Mesenchymal stem cell (in vitro differentiated cells and primary cell): ENCODE measurements around the gene UNKL.

Source experiments
- DNase-seq: peaks from one replicate; pipeline ENCODE4 v3.0.0-alpha.2; 2013
- H2AFZ ChIP-seq: one replicate; pipeline ENCODE4 v1.6.1; 2013; ENCODE audit warnings: low read depth, mild to moderate bottlenecking, control low read depth, inconsistent platforms, low read length, moderate library complexity
- H2AK5ac ChIP-seq: 2 replicates; pipeline ENCODE4 v1.6.1; 2013; ENCODE audit warnings: low read length, moderate library complexity, mild to moderate bottlenecking, inconsistent platforms; ENCODE audit not compliant: severe bottlenecking
- H2BK120ac ChIP-seq: one replicate; pipeline ENCODE4 v1.6.1; 2013; ENCODE audit warnings: low read depth, mild to moderate bottlenecking, inconsistent platforms, low read length, moderate library complexity
- H2BK12ac ChIP-seq, 2 experiments: one replicate each; pipeline ENCODE4 v1.6.1; 2013; ENCODE audit warnings: inconsistent platforms in 2 of 2, low read length in 2 of 2, mild to moderate bottlenecking in 2 of 2, moderate library complexity in 2 of 2, control low read depth in 1 of 2
- H2BK15ac ChIP-seq: one replicate; pipeline ENCODE4 v1.6.1; 2013; ENCODE audit warnings: mild to moderate bottlenecking, low read depth, inconsistent platforms; ENCODE audit not compliant: poor library complexity, severe bottlenecking
- H2BK5ac ChIP-seq: 2 replicates; pipeline ENCODE4 v1.6.1; 2013; ENCODE audit warnings: low read depth, mild to moderate bottlenecking, low read length, control low read depth, inconsistent platforms; ENCODE audit not compliant: poor library complexity, severe bottlenecking
- H3K14ac ChIP-seq, 2 experiments: one replicate each; pipeline ENCODE4 v1.6.1; 2013; ENCODE audit warnings: inconsistent platforms in 2 of 2, low read length in 2 of 2, control low read depth in 1 of 2, mild to moderate bottlenecking in 1 of 2, moderate library complexity in 1 of 2
- H3K18ac ChIP-seq, 2 experiments: one replicate each; pipeline ENCODE4 v1.6.1; 2013; ENCODE audit warnings: inconsistent platforms in 2 of 2, low read length in 2 of 2, control low read depth in 1 of 2, low read depth in 1 of 2, mild to moderate bottlenecking in 1 of 2
- H3K23ac ChIP-seq, 2 experiments: one replicate each; pipeline ENCODE4 v1.6.1; 2013; ENCODE audit warnings: inconsistent platforms in 2 of 2, low read length in 2 of 2, mild to moderate bottlenecking in 2 of 2, moderate library complexity in 2 of 2, control low read depth in 1 of 2
- H3K27ac ChIP-seq: 2 replicates; pipeline ENCODE4 v1.5.1; 2013; ENCODE audit warnings: mild to moderate bottlenecking, moderate library complexity, low read length, control low read depth, inconsistent platforms; ENCODE audit not compliant: poor library complexity, severe bottlenecking
- H3K27me3 ChIP-seq, 2 experiments: 2 replicates each; pipeline versions ENCODE4 v1.6.1 to v1.7.0; 2013; ENCODE audit warnings: low read length in 2 of 2, mild to moderate bottlenecking in 2 of 2, moderate library complexity in 2 of 2, control low read depth in 1 of 2, inconsistent platforms in 1 of 2; ENCODE audit not compliant: control insufficient read depth in 1 of 2, insufficient read depth in 1 of 2
- H3K36me3 ChIP-seq, 2 experiments: 2 replicates each; pipeline versions ENCODE4 v1.6.1 to v1.7.0; 2013; ENCODE audit warnings: low read length in 2 of 2, control low read depth in 1 of 2, inconsistent platforms in 1 of 2, low read depth in 1 of 2, mild to moderate bottlenecking in 1 of 2; ENCODE audit not compliant: insufficient read depth in 2 of 2, control insufficient read depth in 1 of 2
- H3K4ac ChIP-seq, 2 experiments: one replicate each; pipeline ENCODE4 v1.6.1; 2013; ENCODE audit warnings: inconsistent platforms in 2 of 2, low read length in 2 of 2, mild to moderate bottlenecking in 2 of 2, moderate library complexity in 2 of 2, control low read depth in 1 of 2, low read depth in 1 of 2
- H3K4me1 ChIP-seq: 2 replicates; pipeline ENCODE4 v1.6.1; 2013; ENCODE audit warnings: low read depth, low read length, control low read depth; ENCODE audit not compliant: control insufficient read depth, insufficient read depth
- H3K4me2 ChIP-seq: 2 replicates; pipeline ENCODE4 v1.6.1; 2013; ENCODE audit warnings: low read length, mild to moderate bottlenecking, inconsistent platforms; ENCODE audit not compliant: poor library complexity, severe bottlenecking
- H3K4me3 ChIP-seq, 2 experiments: 2 replicates each; pipeline versions ENCODE4 v1.5.1 to v1.7.0; 2013; ENCODE audit warnings: low read length in 2 of 2, mild to moderate bottlenecking in 2 of 2, control low read depth in 1 of 2, low read depth in 1 of 2; ENCODE audit not compliant: insufficient read depth in 1 of 2
- H3K79me1 ChIP-seq: replicated peaks from 2 replicates; pipeline ENCODE4 v1.6.1; 2013; ENCODE audit warnings: mild to moderate bottlenecking, control low read depth, low read length, inconsistent platforms; ENCODE audit not compliant: poor library complexity, severe bottlenecking
- H3K9ac ChIP-seq: 2 replicates; pipeline ENCODE4 v1.7.0; 2013; ENCODE audit warnings: mild to moderate bottlenecking, low read length, moderate library complexity
- H3K9me3 ChIP-seq: 2 replicates; pipeline ENCODE4 v1.7.0; 2013; ENCODE audit warnings: mild to moderate bottlenecking, low read length; ENCODE audit not compliant: control insufficient read depth
- H4K8ac ChIP-seq: one replicate; pipeline ENCODE4 v1.6.1; 2013; ENCODE audit warnings: inconsistent platforms, mild to moderate bottlenecking, low read length, moderate library complexity
- H4K91ac ChIP-seq: one replicate; pipeline ENCODE4 v1.6.1; 2013; ENCODE audit warnings: mild to moderate bottlenecking, low read length, inconsistent platforms
- WGBS: methylation state at CpG from one replicate; pipeline ENCODE4 v1.1.7; 2013; ENCODE audit warnings: mixed read lengths; 5-methylcytosine and 5-hydroxymethylcytosine counted together

Gene UNKL

DNA sequence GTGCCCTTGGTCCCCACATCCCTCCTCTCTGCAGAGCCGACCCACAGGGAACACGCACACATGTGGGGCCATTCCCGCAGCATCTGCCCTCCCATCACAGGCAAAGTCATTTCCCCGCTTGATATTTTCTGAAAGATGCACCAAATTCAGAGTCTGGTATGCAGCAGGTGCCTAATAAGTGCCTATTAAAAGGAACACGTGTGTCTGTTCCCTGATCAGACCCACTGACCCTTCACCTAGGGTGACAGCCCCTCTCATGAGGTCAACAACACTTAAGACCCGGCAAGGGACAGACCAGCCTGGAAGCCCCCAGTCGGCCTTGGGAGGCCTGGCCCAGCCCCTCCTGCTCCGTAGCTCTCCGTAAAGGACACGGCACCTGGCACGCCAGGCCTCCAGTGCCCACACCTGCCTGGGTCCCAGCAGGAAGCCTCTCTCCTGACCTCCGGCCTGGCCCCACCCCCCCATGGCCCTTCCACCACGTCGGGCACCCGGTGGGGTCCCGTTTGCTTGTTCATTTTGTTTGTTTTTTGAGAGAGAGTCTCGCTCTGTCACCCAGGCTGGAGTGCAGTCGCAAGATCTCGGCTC lies 20.0 kb downstream of the UNKL start:
- H3K23ac ChIP-seq, result no peak overlapping the region
- no peak overlapping the region for H3K9ac ChIP-seq
- H3K27ac ChIP-seq, result no peak overlapping the region
- H2BK5ac ChIP-seq, result no peak overlapping the region
- H2BK120ac ChIP-seq, result no peak overlapping the region
- WGBS, result 91% methylated on average over 19 of the region's 19 CpGs
- H3K4me2 ChIP-seq, result no peak overlapping the region
- no peak overlapping the region for H3K18ac ChIP-seq
- H3K27me3 ChIP-seq, result no peaks in the 10 kb centered on the region
- H2BK15ac ChIP-seq, result no peak overlapping the region
- H3K4ac ChIP-seq, result no peak overlapping the region
- no peak overlapping the region for H2BK12ac ChIP-seq
- no peak overlapping the region for H2AFZ ChIP-seq
- no peak overlapping the region for H3K4me3 ChIP-seq
- H4K91ac ChIP-seq, result no peak overlapping the region
- no peaks in the 10 kb centered on the region for H3K9me3 ChIP-seq
- H3K79me1 ChIP-seq, result no peaks in the 10 kb centered on the region
- no peak overlapping the region for H2AK5ac ChIP-seq
- peaks cover 2% of the 10 kb centered on the region for H3K4me1 ChIP-seq
- H3K14ac ChIP-seq, result no peak overlapping the region
- peaks cover 62 to 63% of the 10 kb centered on the region in 2 experiments for H3K36me3 ChIP-seq
- H4K8ac ChIP-seq, result no peak overlapping the region
- DNase-seq, result no peak

DNA sequence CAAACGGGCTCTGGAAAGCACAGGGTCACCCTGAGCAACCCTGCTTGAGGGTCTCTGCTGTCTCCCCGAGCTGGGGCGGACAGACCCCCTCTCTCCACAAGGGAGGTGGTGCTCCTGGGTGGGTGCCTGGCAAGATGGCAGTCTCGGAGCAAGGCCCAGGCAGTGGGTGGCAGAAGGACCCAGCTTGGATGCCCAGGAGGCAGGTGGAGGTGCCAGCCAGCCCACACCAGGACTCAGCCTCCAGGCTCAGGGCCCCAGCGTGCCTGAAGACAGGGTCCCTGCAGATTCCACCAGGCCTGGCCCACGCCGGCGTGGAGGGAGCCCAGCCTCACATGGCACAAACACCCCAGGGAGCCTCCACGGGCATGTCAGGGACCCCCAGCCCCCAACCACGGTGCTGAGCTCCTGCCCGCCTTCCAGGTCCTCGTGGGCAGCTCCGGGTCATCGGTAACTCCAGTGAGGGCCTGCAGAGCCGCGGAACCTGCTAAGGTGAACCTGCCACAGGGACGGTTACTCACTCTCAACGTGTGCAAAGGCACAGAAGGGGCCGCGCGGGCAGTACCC lies 20.8 kb downstream of the UNKL start:
- H3K4me1 ChIP-seq, result peaks cover 2% of the 10 kb centered on the region
- no peak for DNase-seq
- no peak overlapping the region for H3K27ac ChIP-seq
- H2BK5ac ChIP-seq, result no peak overlapping the region
- no peak overlapping the region for H3K23ac ChIP-seq
- H3K4me2 ChIP-seq, result no peak overlapping the region
- no peak overlapping the region for H4K8ac ChIP-seq
- no peak overlapping the region for H2AFZ ChIP-seq
- no peak overlapping the region for H4K91ac ChIP-seq
- H2BK120ac ChIP-seq, result no peak overlapping the region
- H3K14ac ChIP-seq, result no peak overlapping the region
- H3K4ac ChIP-seq, result no peak overlapping the region
- 96% methylated on average over 21 of the region's 21 CpGs for WGBS
- no peak overlapping the region for H2BK12ac ChIP-seq
- no peak overlapping the region for H3K4me3 ChIP-seq
- no peak overlapping the region for H3K18ac ChIP-seq
- H3K9me3 ChIP-seq, result no peaks in the 10 kb centered on the region
- no peaks in the 10 kb centered on the region for H3K79me1 ChIP-seq
- H3K9ac ChIP-seq, result no peak overlapping the region
- H2BK15ac ChIP-seq, result no peak overlapping the region
- no peaks in the 10 kb centered on the region for H3K27me3 ChIP-seq
- no peak overlapping the region for H2AK5ac ChIP-seq
- peaks cover 54 to 61% of the 10 kb centered on the region in 2 experiments for H3K36me3 ChIP-seq

DNA sequence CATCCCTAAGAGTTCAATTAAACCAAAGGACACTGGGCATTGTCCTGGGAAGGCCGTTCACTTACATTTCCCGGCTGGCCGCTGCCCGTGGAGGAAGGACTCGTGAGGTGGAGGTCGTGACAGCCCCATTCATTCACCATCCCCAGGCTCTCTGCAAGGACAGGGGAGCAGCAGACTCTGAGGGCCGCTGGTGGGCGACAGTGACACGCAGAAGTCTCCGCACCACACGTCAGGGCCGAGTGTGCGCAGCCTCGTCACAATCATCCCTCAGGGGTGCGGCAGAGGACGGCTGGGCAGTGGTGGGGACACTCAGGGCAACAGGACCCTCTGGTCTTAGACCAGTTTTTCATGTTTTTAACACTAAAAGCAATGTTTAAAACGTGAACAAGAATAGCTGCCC lies 21.7 kb downstream of the UNKL start:
- no peak for DNase-seq
- H2BK15ac ChIP-seq, result no peak overlapping the region

DNA sequence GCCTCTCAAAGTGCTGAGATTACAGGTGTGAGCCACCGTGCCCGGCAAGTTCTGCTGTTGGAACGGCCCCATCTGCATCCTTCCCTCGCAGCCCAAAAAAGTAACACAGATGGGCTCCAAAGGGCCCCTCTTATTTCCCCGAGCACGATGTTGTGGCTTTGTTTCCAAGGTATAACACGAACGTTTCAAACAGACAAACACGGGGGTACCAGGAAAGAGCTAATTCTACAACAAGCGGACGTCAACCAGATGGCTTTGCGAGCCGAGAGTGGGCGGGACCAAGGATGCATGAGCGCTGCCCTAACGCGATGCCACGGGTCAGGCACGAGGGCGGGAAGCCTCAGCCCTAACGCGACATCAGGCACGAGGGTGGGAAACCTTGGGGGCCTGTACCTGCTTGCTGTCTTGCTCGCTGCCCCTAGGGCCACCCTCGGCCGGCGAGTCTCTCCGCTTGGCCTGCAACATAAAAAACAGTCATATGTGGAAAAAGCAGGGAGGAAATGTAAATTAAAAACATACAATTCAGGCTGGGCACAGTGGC lies 24.2 kb downstream of the UNKL start:
- H2AK5ac ChIP-seq, result no peak overlapping the region
- H3K4me3 ChIP-seq, result no peak overlapping the region
- no peaks in the 10 kb centered on the region for H3K27me3 ChIP-seq
- no peak overlapping the region for H4K8ac ChIP-seq
- DNase-seq, result no peak
- no peaks in the 10 kb centered on the region for H3K9me3 ChIP-seq
- no peak overlapping the region for H3K14ac ChIP-seq
- H2BK5ac ChIP-seq, result no peak overlapping the region
- no peak overlapping the region for H2BK120ac ChIP-seq
- WGBS, result 92% methylated on average over 28 of the region's 28 CpGs
- H3K4me1 ChIP-seq, result no peaks in the 10 kb centered on the region
- peaks cover 3% of the 10 kb centered on the region for H3K79me1 ChIP-seq
- no peak overlapping the region for H3K9ac ChIP-seq
- H2AFZ ChIP-seq, result no peak overlapping the region
- H3K23ac ChIP-seq, result no peak overlapping the region
- H3K4me2 ChIP-seq, result no peak overlapping the region
- no peak overlapping the region for H3K18ac ChIP-seq
- no peak overlapping the region for H2BK12ac ChIP-seq
- no peak overlapping the region for H2BK15ac ChIP-seq
- peaks cover 37 to 58% of the 10 kb centered on the region in 2 experiments for H3K36me3 ChIP-seq
- no peak overlapping the region for H3K27ac ChIP-seq
- H4K91ac ChIP-seq, result no peak overlapping the region
- no peak overlapping the region for H3K4ac ChIP-seq

More for the DNA sequence above, 21.7 kb downstream of the UNKL start:
- H2BK5ac ChIP-seq, result no peak overlapping the region
- H3K79me1 ChIP-seq, result peaks cover 1% of the 10 kb centered on the region
- H3K23ac ChIP-seq, result no peak overlapping the region
- no peaks in the 10 kb centered on the region for H3K4me1 ChIP-seq
- H2AFZ ChIP-seq, result no peak overlapping the region
- H2BK12ac ChIP-seq, result no peak overlapping the region
- H3K27ac ChIP-seq, result no peak overlapping the region
- H3K9me3 ChIP-seq, result no peaks in the 10 kb centered on the region
- no peak overlapping the region for H4K8ac ChIP-seq
- 94% methylated on average over 17 of the region's 17 CpGs for WGBS
- H3K4ac ChIP-seq, result no peak overlapping the region
- peaks cover 47 to 64% of the 10 kb centered on the region in 2 experiments for H3K36me3 ChIP-seq
- H3K18ac ChIP-seq, result no peak overlapping the region
- H3K4me2 ChIP-seq, result no peak overlapping the region
- H3K14ac ChIP-seq, result no peak overlapping the region
- H3K9ac ChIP-seq, result no peak overlapping the region
- H3K4me3 ChIP-seq, result no peak overlapping the region
- no peak overlapping the region for H2BK120ac ChIP-seq
- H2AK5ac ChIP-seq, result no peak overlapping the region
- H3K27me3 ChIP-seq, result no peaks in the 10 kb centered on the region
- no peak overlapping the region for H4K91ac ChIP-seq
